Cerebellar nuclear complex (tissue), 1 donor: ENCODE measurements around the gene RUNX2.

Source experiments
- DNase-seq, 2 experiments: peaks; one replicate each; lab custom pipeline; 2025; lab: John Stamatoyannopoulos, UW

The RUNX2 gene

DNA sequence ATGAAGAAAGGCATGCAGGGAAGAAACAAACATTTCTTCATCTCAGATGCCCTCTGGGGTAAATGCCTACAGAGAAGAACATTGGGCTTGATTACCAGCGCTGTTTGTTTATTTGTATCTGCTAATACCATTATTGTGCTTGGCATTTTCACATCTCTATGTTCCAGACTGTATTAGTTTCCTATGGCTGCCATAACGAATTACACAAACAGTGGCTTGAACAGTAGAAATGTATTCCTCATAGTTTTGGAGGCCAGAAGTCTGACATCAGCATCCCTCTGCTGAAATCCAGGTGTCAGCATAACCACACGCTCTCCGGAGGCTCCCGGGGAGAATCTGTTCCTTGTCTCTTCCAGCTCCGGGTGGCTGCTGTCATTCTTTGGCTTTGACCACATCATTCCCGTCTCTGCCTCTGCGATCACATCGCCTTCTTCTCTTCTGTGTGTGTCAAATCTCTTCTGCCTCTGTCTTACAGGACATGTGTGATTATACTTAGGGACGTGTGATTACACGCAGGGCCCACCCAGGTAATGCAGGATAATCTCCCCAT lies 291.2 kb downstream of the RUNX2 start:
- no peak for DNase-seq

DNA sequence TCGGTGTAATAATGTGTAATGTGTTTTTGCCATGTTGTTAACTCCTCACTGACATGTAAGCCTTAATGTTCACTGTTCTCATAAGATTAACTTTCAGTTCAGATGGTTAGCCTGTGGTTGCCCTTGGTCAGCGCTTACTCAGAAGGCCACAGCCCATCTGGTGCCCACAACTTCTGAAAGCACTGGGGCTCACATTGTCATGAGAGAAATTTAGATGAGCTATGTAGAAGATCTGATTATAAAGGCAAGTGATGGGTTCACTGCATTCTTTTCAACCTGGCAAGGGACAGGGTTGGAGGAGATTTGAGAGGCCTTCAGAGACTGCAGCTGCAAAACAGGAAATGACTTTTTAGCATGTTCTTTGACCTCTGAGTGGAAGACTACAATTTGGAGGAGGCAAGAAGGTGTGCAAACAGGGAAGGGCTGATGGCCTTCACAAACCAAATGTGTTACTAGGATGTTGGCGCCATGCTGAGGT lies 291.9 kb downstream of the RUNX2 start:
- DNase-seq: no peak

DNA sequence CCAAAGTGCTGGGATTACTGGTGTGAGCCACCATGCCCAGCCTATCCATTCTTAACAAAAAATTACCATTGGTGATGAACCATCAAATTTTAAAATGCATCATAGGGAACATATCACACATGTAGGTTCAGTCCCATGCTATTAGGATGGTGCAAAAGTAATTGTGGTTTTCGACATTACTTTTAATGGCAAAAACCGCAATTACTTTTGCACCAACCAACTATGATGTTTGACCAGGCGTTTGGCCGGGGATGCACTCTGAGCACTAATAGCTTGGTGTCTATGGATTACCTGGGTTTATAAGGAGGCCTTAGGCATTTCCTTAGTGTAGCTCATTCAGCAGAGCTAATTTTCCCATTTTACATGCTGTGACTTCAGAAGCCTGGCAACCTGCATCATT lies 296.1 kb downstream of the RUNX2 start:
- DNase-seq: no peak

DNA sequence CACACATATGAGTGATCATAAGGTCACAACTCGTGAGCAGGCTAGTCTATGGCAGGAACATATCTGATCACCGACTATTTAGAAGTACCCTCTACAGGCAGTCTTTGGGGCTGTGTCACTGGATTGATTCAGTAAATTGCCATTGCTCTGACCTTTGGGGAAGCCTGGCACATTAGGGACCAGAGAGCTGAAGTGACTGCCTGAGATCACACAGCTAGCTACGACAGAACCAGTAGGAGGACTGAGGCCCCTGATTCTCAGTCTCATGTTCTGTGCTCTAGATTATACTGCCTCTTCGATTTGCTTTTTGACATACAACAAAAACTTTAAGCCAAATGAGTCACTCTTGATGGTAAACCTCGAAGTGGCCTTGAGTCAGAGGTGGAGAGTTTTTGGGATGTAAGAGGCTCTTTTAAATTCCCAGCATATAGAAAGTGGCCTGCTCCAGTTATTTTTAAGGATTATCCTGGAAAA lies 297.1 kb downstream of the RUNX2 start:
- no peak for DNase-seq

DNA sequence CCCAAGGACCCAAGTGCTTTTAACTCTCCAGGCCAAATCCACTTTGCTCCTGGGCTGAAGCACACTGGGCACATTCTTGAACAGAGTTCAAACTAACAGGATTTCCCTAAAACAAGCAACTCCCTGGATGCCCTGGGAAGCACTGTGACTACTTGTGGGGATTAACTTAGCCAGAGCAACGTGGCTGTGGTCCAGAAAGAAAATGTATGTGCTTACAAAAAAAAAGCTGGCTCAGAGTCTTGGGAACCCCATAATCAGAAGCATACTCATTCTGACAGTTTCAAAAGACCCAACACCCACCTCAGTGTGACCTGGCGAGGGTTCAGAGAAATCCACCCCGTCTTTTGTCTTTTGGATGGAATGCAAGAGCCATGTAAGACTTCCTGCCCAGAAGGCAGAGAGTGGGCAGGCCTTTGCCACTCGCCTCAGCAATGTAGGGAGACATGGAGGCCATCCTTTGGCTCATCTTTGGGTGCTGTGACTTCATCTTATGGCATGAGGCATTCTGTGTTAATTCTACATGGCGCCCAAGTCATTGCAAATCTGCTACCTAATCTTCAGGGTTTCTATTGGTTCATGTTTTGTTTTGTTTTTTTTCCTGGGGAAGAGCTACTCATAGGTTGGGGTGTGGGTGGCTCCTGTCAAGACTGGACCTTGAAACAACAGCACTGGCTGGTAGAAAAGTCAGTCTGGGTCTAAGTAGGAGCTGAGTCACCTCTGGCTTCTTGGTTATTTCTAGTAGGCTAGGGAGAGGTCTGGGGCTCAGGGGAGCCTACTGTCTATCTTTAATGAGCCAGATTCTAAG lies 298.2 kb downstream of the RUNX2 start:
- DNase-seq: no peak

DNA sequence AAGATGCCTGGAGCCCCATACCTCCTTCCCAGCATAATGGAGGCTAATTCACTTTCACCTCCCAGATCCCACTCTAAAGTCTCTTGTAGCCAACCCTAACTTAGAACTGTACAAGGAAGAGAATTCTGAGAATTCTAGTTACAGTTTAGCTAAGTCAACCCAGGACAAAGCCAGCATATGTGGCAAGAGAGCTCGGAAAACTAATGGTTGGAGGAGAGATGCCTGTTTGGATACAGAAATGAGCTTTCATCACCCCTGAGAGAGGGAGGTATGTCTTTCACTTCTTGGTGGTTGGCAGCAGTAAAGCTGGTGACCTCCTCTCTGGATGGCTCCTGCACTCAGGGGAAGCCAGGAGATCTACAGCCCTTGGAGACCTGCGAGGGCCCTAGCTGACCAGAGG lies 302.2 kb downstream of the RUNX2 start:
- no peak for DNase-seq

DNA sequence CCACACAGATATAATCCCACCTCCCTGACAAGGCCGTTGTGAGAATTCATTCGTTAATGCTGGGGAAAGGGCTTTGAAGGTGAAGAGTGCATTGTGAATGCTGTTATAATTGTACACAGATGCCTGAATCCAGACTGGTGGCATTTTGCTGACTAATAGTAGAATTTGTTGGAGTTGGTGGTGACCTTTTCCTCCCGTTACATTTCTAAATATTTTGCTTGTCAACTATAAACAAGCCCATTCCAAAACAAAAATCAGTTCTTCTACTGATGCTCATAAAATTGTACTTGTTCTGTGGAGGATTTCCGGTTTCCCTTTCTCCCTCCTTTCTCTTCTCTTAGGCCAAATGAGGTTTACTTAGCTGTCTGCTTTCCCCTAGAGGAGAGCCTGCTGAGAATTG lies 302.7 kb downstream of the RUNX2 start:
- no peak for DNase-seq

DNA sequence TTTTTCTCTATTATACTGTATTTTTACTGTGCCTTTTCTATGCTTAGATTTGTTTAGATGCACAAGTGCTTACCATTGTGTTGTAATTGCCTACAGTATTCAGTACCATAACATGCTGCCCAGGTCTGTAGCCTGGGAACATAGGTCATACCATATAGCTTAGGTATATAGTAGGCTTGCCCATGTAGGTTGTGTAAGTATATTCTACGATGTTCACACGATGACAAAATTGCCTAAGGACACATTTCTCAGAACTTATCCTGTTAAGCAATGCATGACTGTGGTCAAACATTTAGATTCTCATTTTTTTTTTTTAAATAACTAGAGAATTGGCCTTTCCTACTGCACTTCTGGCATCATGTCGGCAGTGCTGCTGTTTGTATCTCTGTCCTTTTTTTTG lies 303.3 kb downstream of the RUNX2 start:
- DNase-seq: no peak

DNA sequence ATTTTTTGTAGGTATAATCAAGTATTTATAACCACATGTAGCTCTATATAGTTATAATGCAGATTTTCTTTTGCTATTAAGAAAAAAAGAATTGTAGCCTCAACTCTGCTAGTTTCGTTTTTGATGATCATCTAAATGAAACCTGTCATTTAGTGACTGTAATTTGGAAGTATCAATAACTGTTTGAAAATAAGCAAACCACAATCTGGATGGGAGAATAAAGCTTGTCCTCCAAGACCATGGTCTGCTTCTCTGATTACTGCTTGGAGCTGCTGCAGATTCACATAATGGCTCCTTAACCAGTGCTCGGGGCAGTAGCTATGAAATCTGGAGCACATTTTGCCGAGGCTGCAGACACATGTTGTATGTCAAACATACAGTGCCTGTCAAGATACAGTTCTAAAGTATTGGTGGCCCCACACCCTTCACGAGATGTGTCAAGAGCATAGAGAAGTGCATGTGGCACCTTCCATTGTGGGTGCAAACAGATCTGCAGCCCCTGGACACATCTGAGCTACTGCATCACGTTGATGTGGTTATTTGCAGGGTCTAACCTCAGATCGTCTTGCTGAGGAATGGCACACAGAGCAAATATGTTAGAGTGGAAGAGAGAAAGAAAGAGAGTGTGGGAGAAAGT lies 305.3 kb downstream of the RUNX2 start:
- no peak for DNase-seq

DNA sequence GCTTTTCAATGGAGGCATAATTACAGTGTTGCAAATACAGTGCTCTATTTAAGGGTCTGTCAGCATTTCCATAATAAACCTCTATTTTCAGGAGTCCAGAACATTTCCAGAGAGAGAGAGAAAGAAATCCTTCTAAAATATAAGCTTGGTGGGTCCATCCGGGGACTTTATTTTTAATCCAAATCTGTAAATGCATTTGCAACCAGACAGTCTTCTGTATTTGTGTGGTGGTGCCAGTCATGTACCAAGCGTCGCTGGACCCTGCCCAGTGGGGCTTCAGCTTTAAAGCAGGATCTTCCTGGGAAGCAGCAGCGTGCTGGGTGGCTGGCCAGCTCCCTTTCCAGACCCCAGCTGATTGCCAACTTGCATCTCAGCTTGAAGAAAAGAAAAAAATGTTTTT lies 306.1 kb downstream of the RUNX2 start:
- no peak for DNase-seq

DNA sequence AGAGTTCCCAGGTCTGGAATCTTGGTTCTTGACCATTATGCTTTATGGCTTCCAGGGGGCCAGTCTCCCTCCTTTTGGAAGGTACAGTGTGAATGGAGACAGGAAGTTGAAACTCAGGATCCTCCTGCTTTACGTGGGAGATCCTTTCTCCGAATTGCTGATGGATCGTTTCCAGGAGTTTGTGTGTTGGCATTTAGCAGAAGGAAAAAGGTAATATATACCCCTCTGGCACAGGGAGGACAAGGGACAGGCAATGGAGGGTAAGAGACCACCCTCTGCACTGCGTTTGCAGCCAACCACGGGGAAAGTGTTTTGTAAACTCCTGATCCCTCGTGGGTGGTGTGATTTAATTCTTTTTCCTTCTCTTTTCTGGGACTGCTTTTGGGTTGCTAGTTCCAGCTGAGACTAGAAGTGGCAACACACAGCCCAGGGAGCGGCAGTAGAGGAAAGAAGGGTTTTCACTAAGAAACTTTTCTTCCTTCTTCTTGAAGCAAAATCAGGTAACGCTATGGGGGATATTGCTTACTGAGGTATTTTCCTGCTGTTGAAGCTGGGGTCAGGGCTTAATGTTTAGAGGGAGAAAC lies 307.2 kb downstream of the RUNX2 start:
- DNase-seq: no peak

DNA sequence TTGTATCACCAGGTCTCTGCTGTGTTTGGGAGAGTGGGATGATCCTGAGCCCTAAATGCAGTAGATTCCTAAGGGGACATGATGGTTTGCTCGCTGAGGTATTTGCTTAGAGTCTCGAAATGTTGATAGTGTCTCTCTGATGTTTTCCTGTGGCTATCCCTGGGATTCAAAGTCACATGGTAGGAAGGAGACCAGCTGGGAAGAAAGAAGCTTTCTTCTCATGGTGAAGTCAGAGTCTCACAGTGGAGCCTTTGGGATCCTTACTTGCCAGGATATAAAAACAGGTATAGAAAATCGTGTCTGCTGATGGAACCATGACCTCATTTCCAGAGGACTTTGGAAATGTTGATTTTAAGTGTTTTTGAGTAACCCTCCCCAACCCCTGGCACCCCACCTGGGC lies 308.9 kb downstream of the RUNX2 start:
- no peak for DNase-seq

DNA sequence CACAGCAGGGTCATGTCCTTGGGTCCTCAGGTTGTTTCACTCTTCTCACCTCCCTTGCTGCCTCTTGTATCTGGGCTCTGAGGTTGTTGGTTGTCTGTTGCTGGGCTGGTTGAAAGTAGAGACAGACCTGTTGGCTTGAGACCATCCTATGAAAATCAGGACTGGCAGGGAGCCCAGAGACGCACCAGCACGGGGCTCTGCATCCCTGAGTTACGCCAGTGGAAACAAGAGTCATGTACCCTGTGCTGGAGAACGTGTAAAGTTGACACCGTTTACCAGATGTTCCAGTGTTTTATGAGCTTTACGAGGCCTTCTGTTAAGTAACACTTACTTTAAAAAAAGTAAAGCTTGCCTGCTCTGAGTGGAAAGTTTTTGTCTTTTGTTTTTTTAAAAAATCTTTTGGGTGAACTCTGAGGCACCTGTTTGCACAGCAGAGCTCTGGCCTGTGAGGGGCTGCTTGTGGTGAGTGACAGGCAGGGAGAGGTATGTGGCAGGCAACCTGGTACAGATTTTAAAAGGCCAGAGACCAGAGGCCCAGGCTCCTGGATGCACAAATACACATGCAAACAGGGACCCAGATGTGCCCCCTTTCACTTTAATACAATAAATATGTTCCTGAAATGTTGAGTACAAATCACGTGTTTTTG lies 309.6 kb downstream of the RUNX2 start:
- DNase-seq: no peak

DNA sequence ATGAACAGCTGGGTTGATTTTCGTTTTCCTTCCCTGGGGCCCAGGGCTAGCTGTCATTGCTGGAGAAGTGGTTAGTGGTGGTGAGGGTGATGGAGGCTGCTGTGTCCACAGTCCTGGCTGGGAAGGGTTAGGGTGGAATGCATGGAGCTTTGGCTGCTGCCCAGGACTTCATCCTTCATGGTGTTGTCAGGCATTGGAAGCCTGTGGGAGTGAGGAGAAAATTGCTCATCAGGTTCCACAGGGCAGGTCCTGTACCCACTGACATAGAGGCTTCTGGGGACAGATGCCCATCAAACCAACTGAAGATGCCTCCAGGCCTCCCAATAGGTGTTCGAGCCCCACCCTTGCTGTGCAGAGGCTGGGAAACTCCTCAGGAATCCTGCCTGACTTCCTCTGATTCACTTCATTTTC lies 312.0 kb downstream of the RUNX2 start:
- no peak for DNase-seq

DNA sequence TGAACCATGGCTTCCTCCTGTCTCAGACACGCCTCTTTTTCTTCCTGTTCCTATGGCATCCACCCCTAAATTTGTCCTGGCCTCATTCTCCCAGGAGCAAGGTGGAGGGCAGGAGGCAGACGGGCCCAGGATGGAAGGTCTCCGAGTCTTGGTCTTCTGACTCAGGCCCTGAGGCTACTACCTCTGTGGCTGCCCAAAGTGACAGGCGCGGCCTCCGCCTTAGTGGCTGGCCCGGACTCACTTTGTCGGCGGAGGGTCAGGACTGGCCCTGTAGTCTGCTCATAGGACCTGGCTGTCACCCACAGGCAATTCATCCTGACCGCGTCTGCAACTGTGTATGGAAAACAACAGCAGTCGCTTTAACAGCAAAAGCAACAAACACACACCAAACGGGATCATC lies 312.7 kb downstream of the RUNX2 start:
- DNase-seq: no peak

DNA sequence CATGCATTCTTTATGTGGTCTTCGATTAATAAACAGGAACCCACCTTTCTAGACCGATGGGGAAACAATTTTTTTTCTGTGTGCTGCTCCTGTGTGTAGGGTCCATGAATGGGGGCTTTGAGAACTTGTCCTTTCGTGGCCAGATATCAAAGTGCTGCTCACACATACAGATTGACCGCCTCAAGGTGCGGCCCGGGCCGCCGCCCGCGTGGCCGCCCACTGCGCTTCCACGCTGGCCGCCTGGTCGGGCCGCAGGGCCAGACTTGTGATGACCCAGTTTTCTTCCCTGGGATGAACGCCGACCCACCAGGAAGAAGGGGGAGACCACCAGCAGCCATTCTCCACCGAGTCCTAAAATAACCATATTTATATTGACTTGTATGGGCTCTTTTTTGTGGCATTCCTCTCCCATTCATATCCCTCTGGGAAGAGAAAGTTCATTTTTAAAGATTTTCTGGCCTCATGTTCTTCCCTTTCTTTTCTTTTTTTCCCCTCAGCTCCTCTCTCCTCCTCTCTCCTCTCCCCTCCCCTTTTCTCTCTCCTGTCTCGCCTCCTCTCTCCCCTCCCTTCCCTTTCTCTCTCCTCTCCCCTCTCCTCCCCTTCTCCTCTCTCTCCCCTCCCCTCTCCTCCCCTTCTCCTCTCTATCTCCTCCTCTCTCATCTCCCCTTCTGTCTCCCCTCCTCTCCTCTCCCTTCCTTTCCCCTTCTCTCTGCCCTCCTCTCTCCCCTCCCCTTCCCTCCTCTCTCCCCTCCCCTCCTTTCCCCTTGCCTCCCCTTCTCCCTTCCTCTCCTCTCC lies 314.4 kb downstream of the RUNX2 start:
- no peak for DNase-seq

DNA sequence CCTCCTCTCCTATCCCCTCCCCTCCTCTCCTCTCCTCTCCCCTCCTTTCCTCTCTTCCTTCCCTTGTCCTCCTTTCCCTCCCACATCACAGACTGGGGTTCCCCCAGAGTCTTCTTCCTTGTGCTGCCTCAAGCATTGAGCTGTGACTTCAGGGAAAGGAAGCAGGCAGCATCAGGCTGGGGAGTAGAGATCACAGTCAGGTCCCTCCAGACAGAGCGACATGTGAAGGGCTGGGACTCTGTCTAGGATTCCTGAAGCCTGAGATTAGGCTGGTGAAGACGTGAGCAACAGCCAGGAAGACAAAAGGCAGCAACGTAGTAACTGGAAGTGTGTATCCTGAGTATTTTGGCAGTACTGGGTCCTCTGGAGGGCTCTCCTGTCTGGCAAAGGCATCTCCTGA lies 315.0 kb downstream of the RUNX2 start:
- no peak for DNase-seq

DNA sequence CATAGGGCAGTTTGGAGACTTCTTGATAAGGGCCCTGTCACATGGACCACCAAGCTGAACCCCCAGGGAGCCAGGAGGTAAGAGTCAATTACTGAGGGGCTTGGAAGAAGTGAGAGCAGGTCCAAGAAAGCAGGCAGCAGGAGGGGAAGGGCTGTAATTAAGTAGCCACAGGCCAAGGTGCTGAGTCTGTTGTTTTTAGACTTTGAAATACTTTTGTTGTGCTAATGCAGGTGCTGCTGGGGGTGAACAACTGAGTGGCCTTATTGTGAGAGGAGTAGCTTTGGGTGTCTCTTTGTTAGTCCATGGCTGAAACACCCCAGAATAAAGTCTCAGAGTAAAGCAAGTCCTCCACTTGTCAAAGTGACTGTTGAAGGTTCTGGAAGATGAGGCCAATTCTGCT lies 316.6 kb downstream of the RUNX2 start:
- no peak for DNase-seq

DNA sequence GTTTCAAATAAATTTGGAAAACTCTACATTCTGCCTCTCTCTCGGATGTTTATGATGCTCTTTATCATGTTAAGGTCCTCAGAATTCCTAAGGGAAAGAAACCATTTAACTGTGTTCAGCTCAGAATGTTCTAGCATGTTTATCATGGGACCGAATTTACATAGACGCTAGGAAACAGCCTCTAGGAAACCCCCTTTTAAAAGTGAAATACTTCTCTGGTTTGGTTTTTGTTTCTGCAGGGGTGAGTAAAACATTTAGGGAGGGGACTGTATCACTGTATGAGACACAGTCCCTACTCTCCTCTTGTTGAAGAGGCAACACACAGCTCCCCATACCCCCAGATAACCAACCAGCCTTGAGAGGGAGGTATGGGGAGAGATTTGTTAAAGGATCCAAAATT lies 317.2 kb downstream of the RUNX2 start:
- no peak for DNase-seq

DNA sequence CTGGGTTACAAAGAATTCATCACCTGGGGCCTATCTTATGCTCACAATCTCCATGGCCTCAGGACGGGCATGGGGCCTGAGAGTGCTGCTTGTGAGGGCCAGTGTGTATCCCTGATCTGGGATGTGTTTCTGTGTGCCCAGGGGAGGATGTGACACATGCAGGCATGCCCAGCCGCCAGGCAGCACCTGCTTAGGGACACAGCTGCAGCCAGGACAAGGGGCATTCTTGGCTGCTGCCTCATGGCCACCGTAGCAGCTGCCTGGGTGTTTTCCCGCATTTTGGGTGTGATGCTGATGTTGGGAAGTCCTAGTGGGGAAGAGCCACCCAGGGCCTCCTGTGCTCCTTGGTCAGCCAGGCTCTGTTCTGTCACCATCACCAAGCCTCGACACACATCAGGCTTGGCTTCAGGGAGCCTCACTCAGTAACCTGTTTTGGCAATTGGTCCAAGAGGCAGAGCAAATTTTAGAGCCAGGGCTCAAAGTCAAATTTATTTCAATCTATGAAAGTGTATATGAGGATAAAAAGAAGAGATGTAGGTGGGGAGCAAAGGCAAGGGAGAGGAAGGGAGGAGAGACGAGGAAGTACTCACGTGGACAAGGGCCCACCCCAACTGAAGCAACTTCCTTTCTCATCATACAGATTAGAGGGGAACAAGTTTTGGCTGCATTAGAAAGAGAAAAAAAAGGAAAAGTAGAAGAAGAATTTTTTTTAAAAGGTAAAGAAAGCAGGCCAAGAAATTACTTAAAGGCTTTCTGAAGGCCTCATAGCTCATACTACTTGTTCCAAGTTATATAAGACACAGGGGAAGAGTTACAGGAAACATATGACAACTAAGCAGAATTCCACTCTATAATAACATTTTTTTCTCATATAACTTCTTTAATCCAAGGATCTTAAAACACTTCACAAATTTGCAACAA lies 319.5 kb downstream of the RUNX2 start:
- no peak for DNase-seq

DNA sequence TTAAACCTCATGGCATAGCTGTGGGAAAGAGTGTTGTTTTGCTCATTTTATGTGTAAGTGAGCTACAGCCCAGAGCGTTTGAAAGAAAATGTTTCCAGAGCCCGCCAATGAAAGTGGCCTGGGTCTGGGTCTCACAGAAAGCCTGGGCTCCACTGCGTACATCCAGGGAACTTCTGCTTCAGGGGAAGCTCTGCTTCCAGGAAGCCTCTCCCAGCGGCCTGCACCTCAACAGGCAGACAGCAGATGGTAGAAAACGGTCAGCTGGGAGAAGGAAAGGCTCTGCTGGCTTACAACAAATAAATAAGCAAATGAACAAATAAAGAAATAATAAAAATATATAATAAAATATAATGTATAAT lies 320.1 kb downstream of the RUNX2 start:
- DNase-seq: no peak
